Effector memory CD4-positive, alpha-beta T cell (primary cell): ENCODE measurements around the gene SEMA3D.

Experiments used
- DNase-seq, 3 donors: peaks; one replicate each; pipeline ENCODE4 v3.0.0-alpha.2; 2020
- H3K27ac ChIP-seq: 2 replicates; pipeline ENCODE4 v1.7.0; 2013; ENCODE audit warnings: mild to moderate bottlenecking, low read length, moderate library complexity; ENCODE audit not compliant: insufficient read depth, poor library complexity, severe bottlenecking
- H3K27me3 ChIP-seq: replicated peaks from 2 replicates; pipeline ENCODE4 v1.7.0; 2013; ENCODE audit warnings: mild to moderate bottlenecking, low read length; ENCODE audit not compliant: insufficient read depth, control insufficient read depth, poor library complexity, severe bottlenecking
- H3K36me3 ChIP-seq: 2 replicates; pipeline ENCODE4 v1.7.0; 2013; ENCODE audit warnings: mild to moderate bottlenecking, low read length, moderate library complexity; ENCODE audit not compliant: control insufficient read depth, insufficient read depth
- H3K4me1 ChIP-seq: 2 replicates; pipeline ENCODE4 v1.7.0; 2013; ENCODE audit warnings: low read length, mild to moderate bottlenecking; ENCODE audit not compliant: control insufficient read depth, insufficient read depth, poor library complexity, severe bottlenecking
- H3K4me3 ChIP-seq: 2 replicates; pipeline ENCODE4 v1.7.0; 2013; ENCODE audit warnings: low read length, low read depth, mild to moderate bottlenecking; ENCODE audit not compliant: insufficient read depth, poor library complexity, severe bottlenecking
- H3K9me3 ChIP-seq: 2 replicates; pipeline ENCODE4 v1.7.0; 2013; ENCODE audit warnings: mild to moderate bottlenecking, low read length, moderate library complexity; ENCODE audit not compliant: control insufficient read depth

The SEMA3D gene

GRCh38 chr7:85094046-85094725 is 92.7 kb downstream of the SEMA3D start:
- Histone ChIP-seq H3K9me3 (no peaks in the 10 kb centered on the region), H3K27ac (no peak overlapping the region), H3K4me1 (no peaks in the 10 kb centered on the region), H3K27me3 (no peaks in the 10 kb centered on the region), H3K4me3 (no peak overlapping the region), H3K36me3 (no peaks in the 10 kb centered on the region)
- DNase-seq = no peak

GRCh38 chr7:85091565-85091928 is 95.3 kb downstream of the SEMA3D start:
- no peak overlapping the region for H3K27ac ChIP-seq
- H3K36me3 ChIP-seq = no peaks in the 10 kb centered on the region
- no peaks in the 10 kb centered on the region for H3K9me3 ChIP-seq
- no peak overlapping the region for H3K4me3 ChIP-seq
- H3K27me3 ChIP-seq = no peaks in the 10 kb centered on the region
- H3K4me1 ChIP-seq = no peaks in the 10 kb centered on the region
- no peak for DNase-seq

DNA sequence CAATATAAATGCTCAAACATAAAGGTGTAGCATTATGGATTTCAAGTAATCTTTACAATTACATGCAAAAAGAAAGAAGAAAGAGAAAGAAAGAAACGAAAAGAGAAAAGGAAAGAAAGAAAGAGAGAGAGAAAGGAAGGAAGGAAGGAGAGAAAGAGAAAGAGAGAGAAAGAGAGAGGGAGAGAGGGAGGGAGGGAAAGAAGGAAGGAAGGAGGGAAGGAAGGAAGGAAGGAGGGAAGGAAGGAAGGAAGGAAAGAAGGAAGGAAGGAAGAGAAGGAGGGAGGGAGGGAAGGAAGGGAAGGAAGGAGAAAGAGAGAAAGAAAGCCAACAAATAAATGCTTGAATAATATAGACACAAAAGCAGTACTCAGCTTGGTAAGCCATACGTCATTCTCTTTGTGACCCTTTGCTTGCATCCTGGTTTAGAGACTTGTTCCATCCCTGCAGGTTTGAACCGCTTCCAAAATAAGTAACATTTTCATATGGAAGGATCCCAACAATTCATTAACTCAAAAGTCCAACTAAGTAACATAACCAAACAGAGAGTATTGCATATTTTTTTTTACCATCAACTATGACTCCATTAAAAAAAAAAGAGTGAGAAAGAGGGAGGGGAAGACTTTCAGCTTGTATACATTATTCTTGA is 95.8 kb downstream of the SEMA3D start:
- Histone ChIP-seq H3K4me1 (no peaks in the 10 kb centered on the region), H3K36me3 (no peaks in the 10 kb centered on the region), H3K9me3 (no peaks in the 10 kb centered on the region), H3K27ac (no peak overlapping the region), H3K4me3 (no peak overlapping the region), H3K27me3 (no peaks in the 10 kb centered on the region)
- no peak for DNase-seq

- no peaks in the 10 kb centered on the region for H3K4me1 ChIP-seq
- H3K4me3 ChIP-seq = no peak overlapping the region
- no peak overlapping the region for H3K27ac ChIP-seq
- H3K27me3 ChIP-seq = no peaks in the 10 kb centered on the region
- no peak for DNase-seq
- H3K9me3 ChIP-seq = no peaks in the 10 kb centered on the region
- no peaks in the 10 kb centered on the region for H3K36me3 ChIP-seq
Observed at GRCh38 chr7:85090143-85090542, 96.7 kb downstream of the SEMA3D start.

GRCh38 chr7:85081846-85082245 is 105.0 kb downstream of the SEMA3D start:
- no peaks in the 10 kb centered on the region for H3K36me3 ChIP-seq
- H3K4me3 ChIP-seq = no peak overlapping the region
- no peaks in the 10 kb centered on the region for H3K9me3 ChIP-seq
- no peak for DNase-seq
- no peak overlapping the region for H3K27ac ChIP-seq
- no peaks in the 10 kb centered on the region for H3K4me1 ChIP-seq
- H3K27me3 ChIP-seq = no peaks in the 10 kb centered on the region

DNA sequence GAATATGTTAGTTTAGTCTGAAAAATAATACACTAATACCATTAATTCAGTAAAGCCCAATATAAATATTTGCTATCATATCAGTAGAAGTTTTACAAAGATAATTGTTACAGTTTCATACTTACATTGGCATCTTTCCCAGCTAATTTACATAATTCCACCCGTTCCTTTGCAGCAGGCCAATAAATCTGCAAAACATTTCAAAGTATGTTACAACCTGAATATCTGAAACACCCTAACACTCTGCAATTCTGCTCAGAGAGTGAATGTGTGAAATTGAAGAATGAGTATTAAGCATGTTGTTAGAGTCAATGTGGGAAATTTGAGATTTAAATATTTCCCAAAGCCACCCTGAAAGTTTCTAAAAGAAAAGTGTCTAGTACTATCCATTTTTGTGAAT is 105.5 kb downstream of the SEMA3D start:
- Histone ChIP-seq H3K4me3 (no peak overlapping the region), H3K36me3 (no peaks in the 10 kb centered on the region), H3K27me3 (no peaks in the 10 kb centered on the region), H3K27ac (no peak overlapping the region), H3K9me3 (no peaks in the 10 kb centered on the region), H3K4me1 (no peaks in the 10 kb centered on the region)
- no peak for DNase-seq

- no peak overlapping the region for H3K4me3 ChIP-seq
- H3K36me3 ChIP-seq = no peaks in the 10 kb centered on the region
- no peaks in the 10 kb centered on the region for H3K4me1 ChIP-seq
- H3K27me3 ChIP-seq = no peaks in the 10 kb centered on the region
- no peak overlapping the region for H3K27ac ChIP-seq
- no peaks in the 10 kb centered on the region for H3K9me3 ChIP-seq
- DNase-seq = no peak
Observed at GRCh38 chr7:85079434-85079833, 107.4 kb downstream of the SEMA3D start.

GRCh38 chr7:85078181-85078580 is 108.7 kb downstream of the SEMA3D start:
- no peaks in the 10 kb centered on the region for H3K27me3 ChIP-seq
- H3K4me1 ChIP-seq = no peaks in the 10 kb centered on the region
- H3K9me3 ChIP-seq = no peaks in the 10 kb centered on the region
- no peak overlapping the region for H3K4me3 ChIP-seq
- no peak overlapping the region for H3K27ac ChIP-seq
- no peaks in the 10 kb centered on the region for H3K36me3 ChIP-seq
- no peak for DNase-seq

DNA sequence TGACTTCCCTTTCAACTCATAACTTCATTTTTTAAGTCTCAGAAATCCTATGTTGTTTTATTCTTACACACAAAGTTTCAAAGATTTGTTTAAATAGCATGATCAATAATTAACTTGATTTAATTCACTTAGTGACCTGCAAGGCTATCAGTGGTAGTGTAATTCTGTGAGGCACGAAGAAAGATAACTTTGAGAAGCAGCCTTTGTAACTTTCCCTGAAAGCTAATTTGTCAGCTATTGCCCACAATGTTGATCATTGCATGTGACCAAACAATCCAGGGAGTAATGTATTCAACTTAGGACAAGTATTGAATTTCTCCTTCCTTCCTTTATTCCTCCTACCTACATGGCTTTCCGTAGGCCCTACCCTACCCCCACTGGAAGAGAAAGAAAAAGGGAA is 111.0 kb downstream of the SEMA3D start:
- Histone ChIP-seq H3K36me3 (no peaks in the 10 kb centered on the region), H3K27me3 (no peaks in the 10 kb centered on the region), H3K9me3 (no peaks in the 10 kb centered on the region), H3K4me3 (no peak overlapping the region), H3K4me1 (no peaks in the 10 kb centered on the region), H3K27ac (no peak overlapping the region)
- no peak for DNase-seq

GRCh38 chr7:85074992-85075391 is 111.9 kb downstream of the SEMA3D start:
- H3K4me3 ChIP-seq = no peak overlapping the region

More at GRCh38 chr7:85074992-85075391, 111.9 kb downstream of the SEMA3D start:
- H3K27me3 ChIP-seq = no peaks in the 10 kb centered on the region
- no peaks in the 10 kb centered on the region for H3K9me3 ChIP-seq
- H3K36me3 ChIP-seq = no peaks in the 10 kb centered on the region
- H3K27ac ChIP-seq = no peak overlapping the region
- DNase-seq = no peak
- no peaks in the 10 kb centered on the region for H3K4me1 ChIP-seq
